Measurements from ENCODE around the gene PLA2G15.

The PLA2G15 gene

GRCh38 chr16:68273459-68273858 lies 28.3 kb downstream of the PLA2G15 start:
- H3K27me3 ChIP-seq (ENCODE audit: low read length): no peaks in the 10 kb centered on the region
- H2AFZ ChIP-seq (ENCODE audit: low read depth, low read length, severe bottlenecking): no peak overlapping the region
- H3K4me3 ChIP-seq (ENCODE audit: insufficient read depth, low read length, poor library complexity, severe bottlenecking): no peak overlapping the region
- 0 out of 2 replicates have a peak, but pooled peaks cover 6% of the 10 kb centered on the region for H3K36me3 ChIP-seq (ENCODE audit: low read length)
- no peaks in the 10 kb centered on the region for H3K9me2 ChIP-seq (replicated peaks; ENCODE audit: insufficient read depth, low read length)
- peaks cover 5% of the 10 kb centered on the region; the same call in 1 of the 2 replicates for H3F3A ChIP-seq (ENCODE audit: insufficient read depth)
- TF ChIP-seq EZH2phosphoT487 (conservative IDR thresholded peaks at IDR 0.05; ENCODE audit: low read length): no peak
- TF ChIP-seq CTCF (IDR thresholded peaks at IDR 0.05; ENCODE audit: insufficient read depth, low read length, poor library complexity, severe bottlenecking): no peak
- H3K4me2 ChIP-seq (ENCODE audit: low read depth, low read length, poor library complexity, severe bottlenecking): no peak overlapping the region
- peaks cover 80% of the 10 kb centered on the region for H3K79me2 ChIP-seq (ENCODE audit: insufficient read depth, low read length)
- 0 out of 2 replicates have a peak overlapping the region, but pooled peaks have one; percentile 8 for H3K9ac ChIP-seq (ENCODE audit: low read length)
- peak overlapping the region; percentile 57 for H3K27ac ChIP-seq (ENCODE audit: low read depth, low read length)
- no peaks in the 10 kb centered on the region for H3K9me3 ChIP-seq (ENCODE audit: insufficient read depth, low read length)
- no peaks in the 10 kb centered on the region for H4K20me1 ChIP-seq (ENCODE audit: low read depth, low read length)

- no peak overlapping the region for H3K4me2 ChIP-seq (ENCODE audit: low read depth, low read length, poor library complexity, severe bottlenecking)
- H3K27me3 ChIP-seq (ENCODE audit: low read length): no peaks in the 10 kb centered on the region
- peaks cover 5% of the 10 kb centered on the region; the same call in 1 of the 2 replicates for H3F3A ChIP-seq (ENCODE audit: insufficient read depth)
- peaks cover 75% of the 10 kb centered on the region for H3K79me2 ChIP-seq (ENCODE audit: insufficient read depth, low read length)
- H3K27ac ChIP-seq (ENCODE audit: low read depth, low read length): peak overlapping the region; percentile 79
- H3K36me3 ChIP-seq (ENCODE audit: low read length): 0 out of 2 replicates have a peak, but pooled peaks cover 6% of the 10 kb centered on the region
- TF ChIP-seq EZH2phosphoT487 (conservative IDR thresholded peaks at IDR 0.05; ENCODE audit: low read length) (no peak), CTCF (IDR thresholded peaks at IDR 0.05; ENCODE audit: insufficient read depth, low read length, poor library complexity, severe bottlenecking) (no peak)
- no peak overlapping the region for H3K4me3 ChIP-seq (ENCODE audit: insufficient read depth, low read length, poor library complexity, severe bottlenecking)
- no peaks in the 10 kb centered on the region for H3K9me3 ChIP-seq (ENCODE audit: insufficient read depth, low read length)
- no peaks in the 10 kb centered on the region for H4K20me1 ChIP-seq (ENCODE audit: low read depth, low read length)
- no peak overlapping the region for H3K9ac ChIP-seq (ENCODE audit: low read length)
- H3K9me2 ChIP-seq (replicated peaks; ENCODE audit: insufficient read depth, low read length): no peaks in the 10 kb centered on the region
- no peak overlapping the region for H2AFZ ChIP-seq (ENCODE audit: low read depth, low read length, severe bottlenecking)
Observed at GRCh38 chr16:68273896-68274295, 28.7 kb downstream of the PLA2G15 start.

- Histone ChIP-seq H3K9me3 (ENCODE audit: insufficient read depth, low read length) (no peaks in the 10 kb centered on the region), H3K79me2 (ENCODE audit: insufficient read depth, low read length) (peaks cover 75% of the 10 kb centered on the region), H3F3A (ENCODE audit: insufficient read depth) (peaks cover 5% of the 10 kb centered on the region; the same call in 1 of the 2 replicates), H3K4me2 (ENCODE audit: low read depth, low read length, poor library complexity, severe bottlenecking) (no peak overlapping the region), H3K27me3 (ENCODE audit: low read length) (no peaks in the 10 kb centered on the region), H3K9me2 (replicated peaks; ENCODE audit: insufficient read depth, low read length) (no peaks in the 10 kb centered on the region), H2AFZ (ENCODE audit: low read depth, low read length, severe bottlenecking) (no peak overlapping the region), H3K4me3 (ENCODE audit: insufficient read depth, low read length, poor library complexity, severe bottlenecking) (no peak overlapping the region), H3K36me3 (ENCODE audit: low read length) (0 out of 2 replicates have a peak, but pooled peaks cover 6% of the 10 kb centered on the region), H3K27ac (ENCODE audit: low read depth, low read length) (peak overlapping the region; percentile 79), H4K20me1 (ENCODE audit: low read depth, low read length) (no peaks in the 10 kb centered on the region), H3K9ac (ENCODE audit: low read length) (no peak overlapping the region)
- TF ChIP-seq EZH2phosphoT487 (conservative IDR thresholded peaks at IDR 0.05; ENCODE audit: low read length) (no peak), CTCF (IDR thresholded peaks at IDR 0.05; ENCODE audit: insufficient read depth, low read length, poor library complexity, severe bottlenecking) (no peak)
Observed at GRCh38 chr16:68274441-68274840, 29.3 kb downstream of the PLA2G15 start.
